OCI-LY3 (cell line): ENCODE results near the gene CALU.

ENCODE experiments used
- H2AFZ ChIP-seq: fragments of 200-600, 300-600 bp; shearing (Covaris generic); 2 replicates; pipeline ENCODE4 v1.6.0; 2014; ENCODE audit warnings: antibody characterized with exemption, low read depth, low read length
- H3K27ac ChIP-seq: fragments of 200-600, 300-600 bp; sonication (generic); 2 replicates; pipeline ENCODE4 v1.5.1; 2014; ENCODE audit warnings: mild to moderate bottlenecking, low read length, moderate library complexity, mixed read lengths
- H3K27me3 ChIP-seq: fragments of 200-600, 300-600 bp; sonication (generic); 2 replicates; pipeline ENCODE4 v1.6.1; 2014; ENCODE audit warnings: low read depth, low read length, mixed read lengths
- H3K36me3 ChIP-seq: fragments of 200-600, 300-600 bp; sonication (generic); replicated peaks from 2 replicates; pipeline ENCODE3; 2014; ENCODE audit warnings: low read depth, low read length, mixed read lengths
- H3K4me1 ChIP-seq: fragments of 300-600, 200-600 bp; sonication (generic); 2 replicates; pipeline ENCODE4 v1.6.1; 2014; ENCODE audit warnings: low read length, mixed read lengths
- H3K4me2 ChIP-seq: fragments of 200-600, 300-600 bp; sonication (generic); 2 replicates; pipeline ENCODE4 v1.6.1; 2014; ENCODE audit warnings: low read length, mixed read lengths
- H3K4me3 ChIP-seq: fragments of 300-600, 200-600 bp; sonication (generic); 2 replicates; pipeline ENCODE4 v1.5.1; 2014; ENCODE audit warnings: antibody characterized with exemption, mild to moderate bottlenecking, low read length, moderate library complexity
- H3K79me2 ChIP-seq: fragments of 300-600, 200-600 bp; shearing (Covaris generic); 2 replicates; pipeline ENCODE4 v1.6.1; 2014; ENCODE audit warnings: mild to moderate bottlenecking, low read length, mixed read lengths
- H3K9ac ChIP-seq: fragments of 300-600, 200-600 bp; shearing (Covaris generic); 2 replicates; pipeline ENCODE4 v1.6.0; 2014; ENCODE audit warnings: mild to moderate bottlenecking, low read length, moderate library complexity
- H3K9me3 ChIP-seq: fragments of 200-600, 300-600 bp; shearing (Covaris generic); 2 replicates; pipeline ENCODE4 v1.6.1; 2014; ENCODE audit warnings: low read length, mixed read lengths; ENCODE audit not compliant: insufficient read depth
- H4K20me1 ChIP-seq: fragments of 200-600, 300-600 bp; sonication (generic); 2 replicates; pipeline ENCODE4 v1.6.1; 2016; ENCODE audit warnings: low read length, mixed read lengths; ENCODE audit not compliant: insufficient read depth
- EZH2phosphoT487 ChIP-seq: fragments of 200-600 bp; shearing (Covaris generic); IDR thresholded peaks from 2 replicates; pipeline ENCODE4 v1.6.1; 2018; ENCODE audit warnings: antibody characterized with exemption, mixed run types, low read depth
- TF ChIP-seq, protein P1 (sequence below): fragments of 200-600, 300-600 bp; sonication (generic); IDR thresholded peaks from 2 replicates; pipeline ENCODE4 v1.5.1; 2014; ENCODE audit warnings: antibody characterized with exemption, low read length, low read depth

Gene CALU

DNA sequence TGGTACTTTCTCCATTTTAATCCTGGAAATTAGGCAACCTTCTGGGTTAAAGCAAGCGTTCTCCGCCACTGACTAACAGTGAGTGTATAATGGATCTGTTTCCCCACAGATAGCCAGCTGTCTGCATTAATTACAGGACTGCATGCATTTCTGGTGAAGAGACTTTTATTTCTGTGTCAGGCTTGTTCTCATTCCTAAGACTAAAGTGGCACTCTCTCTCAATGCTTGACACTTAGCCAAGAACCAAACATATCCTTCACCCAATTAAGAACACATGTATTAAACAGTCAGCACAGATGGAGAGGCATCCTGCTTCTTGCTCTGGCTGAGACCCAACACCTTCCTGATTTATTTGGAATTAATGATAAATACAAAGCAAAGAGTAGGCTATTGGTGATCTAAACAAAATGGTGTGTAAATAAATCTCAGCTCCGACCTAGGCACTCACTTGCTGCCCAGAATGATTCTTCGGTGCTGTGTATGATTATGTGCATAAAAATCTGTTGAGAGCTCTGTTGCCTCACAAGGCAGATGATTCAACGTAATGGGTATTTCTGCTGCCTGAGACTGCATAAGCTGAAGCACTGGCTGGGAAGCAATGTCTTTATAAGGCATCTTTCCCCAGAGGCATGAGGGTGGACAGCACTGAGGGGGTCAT, 16.8 kb downstream of the CALU start:
- H3K9me3 ChIP-seq: no peaks in the 10 kb centered on the region
- H2AFZ ChIP-seq: no peak overlapping the region
- H4K20me1 ChIP-seq: peaks cover 14% of the 10 kb centered on the region
- H3K4me3 ChIP-seq: no peak overlapping the region
- H3K9ac ChIP-seq: no peak overlapping the region
- peaks cover 55% of the 10 kb centered on the region for H3K36me3 ChIP-seq
- H3K79me2 ChIP-seq: peaks cover 26% of the 10 kb centered on the region
- TF ChIP-seq, protein P1, sequence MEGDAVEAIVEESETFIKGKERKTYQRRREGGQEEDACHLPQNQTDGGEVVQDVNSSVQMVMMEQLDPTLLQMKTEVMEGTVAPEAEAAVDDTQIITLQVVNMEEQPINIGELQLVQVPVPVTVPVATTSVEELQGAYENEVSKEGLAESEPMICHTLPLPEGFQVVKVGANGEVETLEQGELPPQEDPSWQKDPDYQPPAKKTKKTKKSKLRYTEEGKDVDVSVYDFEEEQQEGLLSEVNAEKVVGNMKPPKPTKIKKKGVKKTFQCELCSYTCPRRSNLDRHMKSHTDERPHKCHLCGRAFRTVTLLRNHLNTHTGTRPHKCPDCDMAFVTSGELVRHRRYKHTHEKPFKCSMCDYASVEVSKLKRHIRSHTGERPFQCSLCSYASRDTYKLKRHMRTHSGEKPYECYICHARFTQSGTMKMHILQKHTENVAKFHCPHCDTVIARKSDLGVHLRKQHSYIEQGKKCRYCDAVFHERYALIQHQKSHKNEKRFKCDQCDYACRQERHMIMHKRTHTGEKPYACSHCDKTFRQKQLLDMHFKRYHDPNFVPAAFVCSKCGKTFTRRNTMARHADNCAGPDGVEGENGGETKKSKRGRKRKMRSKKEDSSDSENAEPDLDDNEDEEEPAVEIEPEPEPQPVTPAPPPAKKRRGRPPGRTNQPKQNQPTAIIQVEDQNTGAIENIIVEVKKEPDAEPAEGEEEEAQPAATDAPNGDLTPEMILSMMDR: no peak
- no peak for TF ChIP-seq EZH2phosphoT487
- H3K27me3 ChIP-seq: no peaks in the 10 kb centered on the region
- H3K4me2 ChIP-seq: no peak overlapping the region
- H3K4me1 ChIP-seq: no peaks in the 10 kb centered on the region
- H3K27ac ChIP-seq: no peak overlapping the region

DNA sequence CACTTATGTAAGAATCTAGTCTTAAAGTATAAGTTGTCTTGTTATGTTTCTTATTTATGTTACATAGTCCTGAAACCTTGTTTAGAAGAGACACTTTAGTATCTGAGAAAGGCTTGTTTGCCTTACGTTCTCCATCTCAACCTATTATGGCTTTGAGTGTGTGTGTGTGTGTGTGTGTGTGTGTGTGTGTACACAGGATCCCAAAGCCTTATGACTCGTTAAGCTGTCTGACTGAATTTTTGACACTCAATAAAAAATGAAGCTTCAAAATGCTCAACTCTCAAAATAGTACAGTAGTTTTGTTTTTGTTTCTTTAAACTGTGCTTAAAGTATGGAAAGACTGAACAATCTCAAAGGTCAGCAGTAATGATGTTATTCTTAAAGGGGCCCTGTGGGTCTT, 18.0 kb downstream of the CALU start:
- Histone ChIP-seq H4K20me1 (peaks cover 14% of the 10 kb centered on the region), H3K9ac (no peak overlapping the region), H3K27ac (no peak overlapping the region), H2AFZ (no peak overlapping the region), H3K9me3 (no peaks in the 10 kb centered on the region), H3K4me3 (no peak overlapping the region), H3K4me1 (no peaks in the 10 kb centered on the region), H3K4me2 (no peak overlapping the region), H3K27me3 (no peaks in the 10 kb centered on the region), H3K36me3 (peaks cover 62% of the 10 kb centered on the region), H3K79me2 (peaks cover 22% of the 10 kb centered on the region)
- no peak for TF ChIP-seq EZH2phosphoT487
- TF ChIP-seq, protein P1: no peak

DNA sequence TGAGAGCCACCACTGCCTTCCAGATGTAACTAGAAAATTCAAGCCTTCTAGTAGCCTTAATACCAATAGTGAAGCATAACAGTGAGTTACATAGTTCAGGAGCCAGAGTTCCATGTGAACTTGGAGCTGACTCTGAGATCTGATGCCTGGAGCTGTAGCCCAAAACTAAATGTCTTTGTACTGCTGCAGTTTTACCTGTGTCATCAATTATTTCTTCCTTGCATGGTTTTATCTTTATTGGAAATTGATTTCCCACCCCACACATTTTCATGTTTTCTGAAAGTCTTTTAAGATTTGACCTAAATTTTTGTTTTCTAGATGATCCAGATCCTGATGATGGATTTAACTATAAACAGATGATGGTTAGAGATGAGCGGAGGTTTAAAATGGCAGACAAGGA, 19.4 kb downstream of the CALU start:
- no peaks in the 10 kb centered on the region for H3K9me3 ChIP-seq
- H3K36me3 ChIP-seq: peaks cover 58% of the 10 kb centered on the region
- no peak overlapping the region for H3K4me2 ChIP-seq
- 0 out of 2 replicates have a peak, but pooled peaks cover 9% of the 10 kb centered on the region for H4K20me1 ChIP-seq
- no peak overlapping the region for H3K4me3 ChIP-seq
- H3K79me2 ChIP-seq: peaks cover 19% of the 10 kb centered on the region
- TF ChIP-seq, protein P1: no peak
- TF ChIP-seq EZH2phosphoT487: no peak
- H3K9ac ChIP-seq: no peak overlapping the region
- no peak overlapping the region for H3K27ac ChIP-seq
- H2AFZ ChIP-seq: no peak overlapping the region
- H3K4me1 ChIP-seq: no peaks in the 10 kb centered on the region
- H3K27me3 ChIP-seq: no peaks in the 10 kb centered on the region

GRCh38 chr7:128759242-128759641, 20.1 kb downstream of the CALU start:
- Histone ChIP-seq H3K4me1 (no peaks in the 10 kb centered on the region), H3K79me2 (peaks cover 15% of the 10 kb centered on the region), H3K36me3 (peaks cover 54% of the 10 kb centered on the region), H3K9me3 (no peaks in the 10 kb centered on the region), H3K9ac (no peak overlapping the region), H3K4me2 (no peak overlapping the region), H2AFZ (no peak overlapping the region), H3K27ac (no peak overlapping the region), H4K20me1 (0 out of 2 replicates have a peak, but pooled peaks cover 9% of the 10 kb centered on the region), H3K4me3 (no peak overlapping the region), H3K27me3 (no peaks in the 10 kb centered on the region)
- TF ChIP-seq, protein P1: no peak
- no peak for TF ChIP-seq EZH2phosphoT487
